Measurements from ENCODE around the gene FMR1.

The FMR1 gene

DNA sequence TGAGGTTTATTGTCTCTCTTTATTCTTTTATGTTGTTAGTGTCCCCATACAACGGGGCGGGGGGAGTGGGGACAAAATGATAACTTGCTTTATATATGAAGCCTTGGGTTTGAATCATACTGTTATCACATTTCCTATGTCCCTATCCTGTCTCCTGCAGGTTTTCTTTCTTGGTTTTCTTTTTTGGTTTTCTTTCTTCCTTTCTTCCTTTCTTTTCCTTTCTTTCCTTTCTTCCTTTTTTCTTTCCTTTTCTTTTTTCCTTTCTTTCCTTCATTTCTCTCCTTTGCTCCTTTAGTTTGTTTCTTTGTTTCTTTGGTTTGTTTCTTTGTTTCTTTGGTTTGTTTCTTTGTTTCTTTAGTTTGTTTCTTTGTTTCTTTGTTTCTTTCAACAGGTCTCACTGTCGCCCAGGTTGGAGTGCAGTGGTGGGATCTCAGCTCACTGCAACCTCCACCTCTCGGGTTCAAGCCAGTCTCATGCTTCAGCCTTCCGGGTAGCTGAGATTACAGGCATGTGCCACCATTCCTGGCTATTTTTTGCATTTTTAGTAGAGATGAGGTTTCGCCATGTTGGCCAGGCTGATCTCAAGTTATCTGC, 4.8 kb downstream of the FMR1 start:
- no peak for DNase-seq

- DNase-seq = no peak
Measured at GRCh38 chrX:147917700-147918695, 6.3 kb downstream of the FMR1 start.

DNA sequence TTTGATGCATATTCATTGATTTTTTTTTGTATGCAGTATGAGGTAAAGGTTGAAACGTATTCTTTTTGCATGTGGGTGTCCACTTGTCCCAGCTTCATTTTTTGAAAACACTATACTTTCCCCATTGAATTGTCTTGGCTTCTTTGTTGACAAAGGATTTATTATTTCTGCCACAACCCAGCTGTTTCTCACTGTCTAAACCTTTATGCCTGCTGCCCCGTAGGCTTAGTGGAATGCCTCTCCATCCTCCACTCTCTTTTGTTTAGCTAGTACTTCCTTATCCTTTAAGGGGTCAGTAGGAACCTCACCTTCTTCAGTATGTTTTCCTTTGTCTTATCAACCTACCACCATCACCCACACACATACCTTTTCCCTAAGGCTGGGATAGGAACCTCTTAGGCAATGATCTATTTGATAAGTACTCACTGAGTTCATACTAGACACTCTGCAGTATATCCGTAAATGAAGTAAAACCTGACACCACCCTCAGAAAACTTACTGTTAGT, 8.5 kb downstream of the FMR1 start:
- peak in 1 of 14 donors; percentile 0 for DNase-seq

DNA sequence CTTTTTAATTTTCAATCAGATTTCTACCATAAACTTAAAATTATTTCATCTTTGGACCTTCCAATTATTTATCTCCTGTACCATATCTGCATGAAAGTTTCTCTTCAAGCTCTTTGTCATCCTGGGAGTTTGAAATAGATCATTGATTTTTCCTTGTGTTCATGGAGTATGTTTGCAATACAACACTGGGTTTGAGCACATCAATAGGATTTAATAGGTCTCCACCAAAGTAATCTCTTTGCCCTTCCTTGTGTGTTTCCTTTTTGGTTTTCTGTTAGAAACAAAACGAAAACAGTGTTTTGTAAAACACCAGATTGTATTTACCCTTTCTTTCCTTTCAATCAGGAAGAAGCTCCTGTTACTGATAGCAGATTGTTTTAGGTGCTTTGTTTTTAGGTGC, 11.9 kb downstream of the FMR1 start:
- no peak for DNase-seq

- no peak for DNase-seq
Measured at GRCh38 chrX:147927256-147927655, 15.5 kb downstream of the FMR1 start.

- no peak for DNase-seq
Measured at GRCh38 chrX:147933815-147934214, 22.1 kb downstream of the FMR1 start.

DNA sequence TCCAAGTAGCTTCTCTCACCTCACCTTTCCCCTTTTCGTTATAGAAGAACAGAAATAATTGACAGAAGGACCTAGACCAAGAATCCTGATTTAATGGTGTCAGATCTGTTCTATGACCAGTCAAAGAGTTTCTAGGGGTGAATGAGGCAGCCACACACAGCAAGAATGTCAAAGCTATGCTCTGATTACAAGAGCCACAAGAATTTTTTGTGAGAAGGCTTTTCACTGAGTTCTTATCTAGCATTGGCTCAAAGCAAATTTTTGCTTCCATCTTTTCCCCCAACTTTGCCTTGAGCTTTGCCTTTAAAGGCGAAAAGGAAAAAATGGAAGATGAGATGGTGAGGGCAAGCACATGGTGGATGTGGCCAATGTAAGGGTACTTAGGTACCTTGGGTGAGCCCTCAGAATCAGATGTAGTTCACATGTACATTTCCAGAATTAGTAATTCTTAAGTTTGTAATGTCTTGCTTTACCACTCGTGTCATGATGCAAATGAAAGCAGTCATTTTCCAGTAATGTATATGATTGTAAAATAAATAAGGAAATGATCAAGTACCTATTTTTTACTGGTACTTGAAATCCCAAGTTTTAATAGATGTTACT, 23.5 kb downstream of the FMR1 start:
- no peak for DNase-seq

DNA sequence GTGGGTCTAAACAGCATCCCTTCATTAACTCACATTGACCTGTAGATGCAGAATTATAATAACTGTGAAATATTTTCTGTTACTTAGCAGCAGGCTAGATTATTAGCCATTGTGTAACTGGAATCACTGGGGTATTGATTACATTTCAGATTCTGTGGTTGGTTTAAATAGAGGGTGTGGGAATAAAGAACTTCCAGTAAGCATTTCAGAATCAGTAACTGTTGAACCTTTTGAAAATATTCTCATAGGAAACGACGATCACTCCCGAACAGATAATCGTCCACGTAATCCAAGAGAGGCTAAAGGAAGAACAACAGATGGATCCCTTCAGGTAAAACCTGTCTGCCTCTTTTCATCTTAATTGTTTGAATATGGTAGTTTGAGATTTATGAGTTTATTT, 33.6 kb downstream of the FMR1 start:
- DNase-seq = no peak

- no peak for DNase-seq
Measured at GRCh38 chrX:147948531-147948930, 36.8 kb downstream of the FMR1 start.

DNA sequence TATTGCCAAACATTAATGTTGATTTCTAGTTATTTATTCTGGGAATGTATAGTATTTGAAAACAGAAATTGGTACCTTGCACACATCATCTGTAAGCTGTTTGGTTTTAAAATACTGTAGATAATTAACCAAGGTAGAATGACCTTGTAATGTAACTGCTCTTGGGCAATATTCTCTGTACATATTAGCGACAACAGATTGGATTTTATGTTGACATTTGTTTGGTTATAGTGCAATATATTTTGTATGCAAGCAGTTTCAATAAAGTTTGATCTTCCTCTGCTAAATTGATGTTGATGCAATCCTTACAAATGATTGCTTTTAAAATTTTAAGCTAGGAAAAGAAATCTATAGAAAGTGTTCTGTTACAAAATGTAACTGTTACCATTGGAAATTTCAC, 38.6 kb downstream of the FMR1 start:
- DNase-seq = no peak

- DNase-seq = peak in 2 of 14 donors; percentile 0
Measured at GRCh38 chrX:147953976-147954375, 42.3 kb downstream of the FMR1 start.

- no peak for DNase-seq
Measured at GRCh38 chrX:147957291-147957690, 45.6 kb downstream of the FMR1 start.

DNA sequence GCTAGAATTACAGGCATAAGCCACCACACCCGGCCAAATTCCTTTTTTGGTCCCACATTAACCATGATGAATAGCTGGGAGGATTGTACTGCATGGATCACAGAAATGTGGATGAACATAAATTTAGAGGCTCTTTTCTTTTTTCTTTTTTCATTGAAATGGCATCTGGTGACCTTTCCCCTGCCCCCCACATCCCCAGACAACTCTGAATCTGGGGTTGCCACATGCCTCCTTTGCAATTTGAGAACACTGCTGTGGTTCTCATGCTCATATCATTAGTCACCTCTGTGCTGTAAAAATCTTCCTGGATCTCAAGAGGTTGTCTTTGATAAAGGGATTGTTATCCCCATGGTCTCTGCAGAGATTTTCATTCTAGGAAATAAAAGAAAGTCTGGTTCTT, 46.6 kb downstream of the FMR1 start:
- DNase-seq = no peak

GRCh38 chrX:147960722-147961121, 49.0 kb downstream of the FMR1 start:
- DNase-seq = no peak

DNA sequence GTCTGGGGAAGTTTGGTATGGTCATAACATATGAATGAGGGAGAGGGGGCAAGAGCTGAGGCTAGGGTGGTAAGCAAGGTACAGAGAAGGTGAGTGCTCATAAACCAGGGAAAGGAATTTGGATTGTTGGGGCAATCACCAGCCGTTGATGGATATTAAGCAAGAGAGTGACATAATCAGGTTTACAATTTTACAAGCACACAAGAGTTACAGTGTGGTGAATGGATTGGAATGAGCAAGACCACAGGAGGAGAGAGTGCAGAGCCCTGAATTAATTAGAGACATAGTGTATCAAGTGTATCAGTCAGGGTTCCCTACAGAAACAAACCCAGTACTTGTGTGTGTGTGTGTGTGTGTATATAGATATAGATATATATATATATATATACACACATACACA, 50.8 kb downstream of the FMR1 start:
- DNase-seq = no peak

DNA sequence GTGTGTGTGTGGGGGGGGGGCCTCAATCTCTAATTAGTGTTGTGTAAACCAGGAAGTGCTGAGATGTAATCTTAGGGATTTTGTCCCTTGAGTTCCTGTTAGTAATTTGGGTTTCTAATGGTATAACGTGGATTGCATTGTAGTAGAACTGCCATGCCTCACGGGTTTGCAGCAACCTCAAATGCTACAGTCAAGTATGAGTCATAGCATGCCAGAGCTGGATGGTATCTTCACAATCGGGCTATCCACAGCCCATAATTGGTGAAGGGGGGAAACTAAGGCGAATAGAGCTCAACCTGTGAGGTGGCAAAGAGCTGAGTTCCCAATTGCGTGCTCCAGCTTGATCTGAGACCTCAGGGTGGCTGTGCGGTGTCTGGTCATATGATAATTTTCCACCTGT, 67.2 kb downstream of the FMR1 start:
- no peak for DNase-seq

DNA sequence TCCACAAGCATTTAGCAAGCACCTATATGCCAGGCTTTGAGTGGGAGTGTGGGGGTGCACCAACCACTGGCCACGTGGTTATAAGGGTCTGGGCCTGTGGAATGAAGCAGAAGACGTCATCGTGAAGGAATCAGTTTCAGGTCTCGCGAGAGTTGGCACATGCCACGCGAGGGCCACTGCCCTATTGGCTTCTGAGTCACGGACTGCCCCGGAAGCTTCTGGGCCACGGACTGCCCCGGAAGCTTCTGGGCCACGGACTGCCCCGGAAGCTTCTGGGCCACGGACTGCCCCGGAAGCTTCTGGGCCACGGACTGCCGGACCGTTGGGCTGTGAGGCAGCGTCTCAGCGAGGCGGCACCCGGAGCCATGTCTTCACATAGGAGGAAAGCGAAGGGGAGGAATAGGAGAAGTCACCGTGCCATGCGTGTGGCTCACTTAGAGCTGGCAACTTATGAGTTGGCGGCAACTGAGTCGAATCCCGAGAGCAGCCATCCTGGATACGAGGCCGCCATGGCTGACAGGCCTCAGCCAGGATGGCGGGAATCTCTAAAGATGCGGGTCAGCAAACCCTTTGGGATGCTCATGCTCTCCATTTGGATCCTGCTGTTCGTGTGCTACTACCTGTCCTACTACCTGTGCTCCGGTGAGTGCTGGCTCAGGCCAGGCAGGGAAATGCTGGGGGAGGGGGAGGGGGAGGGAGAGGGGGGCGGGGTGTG, 69.5 kb downstream of the FMR1 start, which contains the start of gene FMR1NB:
Gene FMR1NB (plus strand): TSS at position 300 of the 715 bp plus-strand sequence. CDS start 66 bp downstream, at position 366.
- DNase-seq = no peak

Data from C1 segment of cervical spinal cord (tissue), 14 donors.